Gastrocnemius medialis (tissue), 4 donors: ENCODE data around the gene AGPS.

Source experiments
- POLR2A ChIP-seq, 2 donors: fragments of 450-650 bp; IDR thresholded peaks; one replicate each; pipeline ENCODE4 v1.6.1; 2017; ENCODE audit warnings: antibody characterized with exemption in 2 of 2, mild to moderate bottlenecking in 2 of 2, moderate library complexity in 2 of 2
- TF ChIP-seq, protein P1 (sequence below), 5 experiments: fragments of 450-650 bp in 3 of 5; fragments of 200-600 bp in 2 of 5; sonication (generic) in 2 of 5; IDR thresholded peaks in 4 of 5; conservative IDR thresholded peaks in 1 of 5; 1 replicate in 4 of 5; 2 replicates in 1 of 5; pipeline ENCODE4 v1.5.1; 2016 to 2019; ENCODE audit warnings: antibody characterized with exemption in 5 of 5, mild to moderate bottlenecking in 3 of 5, moderate library complexity in 3 of 5

- TF ChIP-seq, protein P1, sequence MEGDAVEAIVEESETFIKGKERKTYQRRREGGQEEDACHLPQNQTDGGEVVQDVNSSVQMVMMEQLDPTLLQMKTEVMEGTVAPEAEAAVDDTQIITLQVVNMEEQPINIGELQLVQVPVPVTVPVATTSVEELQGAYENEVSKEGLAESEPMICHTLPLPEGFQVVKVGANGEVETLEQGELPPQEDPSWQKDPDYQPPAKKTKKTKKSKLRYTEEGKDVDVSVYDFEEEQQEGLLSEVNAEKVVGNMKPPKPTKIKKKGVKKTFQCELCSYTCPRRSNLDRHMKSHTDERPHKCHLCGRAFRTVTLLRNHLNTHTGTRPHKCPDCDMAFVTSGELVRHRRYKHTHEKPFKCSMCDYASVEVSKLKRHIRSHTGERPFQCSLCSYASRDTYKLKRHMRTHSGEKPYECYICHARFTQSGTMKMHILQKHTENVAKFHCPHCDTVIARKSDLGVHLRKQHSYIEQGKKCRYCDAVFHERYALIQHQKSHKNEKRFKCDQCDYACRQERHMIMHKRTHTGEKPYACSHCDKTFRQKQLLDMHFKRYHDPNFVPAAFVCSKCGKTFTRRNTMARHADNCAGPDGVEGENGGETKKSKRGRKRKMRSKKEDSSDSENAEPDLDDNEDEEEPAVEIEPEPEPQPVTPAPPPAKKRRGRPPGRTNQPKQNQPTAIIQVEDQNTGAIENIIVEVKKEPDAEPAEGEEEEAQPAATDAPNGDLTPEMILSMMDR (IDR thresholded peaks at IDR 0.05 in 4 of 5, conservative IDR thresholded peaks at IDR 0.05 in 1 of 5) = no peak
- TF ChIP-seq POLR2A (IDR thresholded peaks at IDR 0.05) = no peak
These were observed 176.3 kb downstream of the AGPS start for GRCh38 chr2:177568893-177569292.
